GM12891 (cell line): Measurements from ENCODE around the gene MVD.

ENCODE experiments used
- DNase-seq: peaks from one replicate; pipeline ENCODE4 v3.0.0; 2011; ENCODE audit warnings: low spot score; ENCODE audit not compliant: insufficient read length
- FAIRE-seq: peaks from 2 replicates; lab custom pipeline; 2011; peaks lifted over from hg19 to GRCh38; lab: Jason Lieb, UNC
- PAX5 ChIP-seq: IDR thresholded peaks from 2 replicates; pipeline ENCODE4 v1.6.1; 2011; ENCODE audit warnings: low read length, moderate library complexity, mild to moderate bottlenecking; ENCODE audit not compliant: insufficient read depth, severe bottlenecking
- POLR2A ChIP-seq: IDR thresholded peaks from 2 replicates; pipeline ENCODE4 v1.6.1; 2011; ENCODE audit warnings: low read depth, low read length, control low read depth
- POLR2AphosphoS5 ChIP-seq: IDR thresholded peaks from 2 replicates; pipeline ENCODE4 v1.6.1; 2011; ENCODE audit warnings: low read depth, low read length, control low read depth
- POU2F2 ChIP-seq: IDR thresholded peaks from 2 replicates; pipeline ENCODE4 v1.6.1; 2011; ENCODE audit warnings: low read depth, mild to moderate bottlenecking, control low read depth, low read length, moderate library complexity
- SPI1 ChIP-seq: IDR thresholded peaks from 2 replicates; pipeline ENCODE4 v1.6.1; 2011; ENCODE audit warnings: low read depth, low read length, control low read depth
- TAF1 ChIP-seq: IDR thresholded peaks from 2 replicates; pipeline ENCODE4 v1.6.1; 2011; ENCODE audit warnings: low read depth, low read length, control low read depth

The MVD gene

DNA sequence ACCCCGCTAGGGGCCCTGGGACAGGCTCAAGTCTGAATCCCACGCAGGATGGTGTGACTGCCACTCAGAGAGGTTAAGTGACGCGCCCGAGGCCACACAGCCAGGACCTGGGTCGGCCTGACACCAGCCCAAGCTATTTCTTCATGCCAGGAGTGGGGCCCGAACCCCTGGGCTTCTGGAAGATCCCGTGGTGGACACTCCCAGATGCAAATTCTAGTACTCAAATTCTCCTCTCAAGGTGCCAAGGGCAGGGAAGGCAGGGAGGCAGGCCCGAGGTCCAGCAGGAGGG is 19.3 kb downstream of the MVD start:
- DNase-seq: no peak
- TF ChIP-seq POLR2A: no peak
- no peak for TF ChIP-seq SPI1
- no peak for TF ChIP-seq POU2F2
- TF ChIP-seq POLR2AphosphoS5: no peak; the same call in 1 of the 2 replicates
- TF ChIP-seq PAX5: no peak
- no peak for TF ChIP-seq TAF1
- FAIRE-seq: no peak

DNA sequence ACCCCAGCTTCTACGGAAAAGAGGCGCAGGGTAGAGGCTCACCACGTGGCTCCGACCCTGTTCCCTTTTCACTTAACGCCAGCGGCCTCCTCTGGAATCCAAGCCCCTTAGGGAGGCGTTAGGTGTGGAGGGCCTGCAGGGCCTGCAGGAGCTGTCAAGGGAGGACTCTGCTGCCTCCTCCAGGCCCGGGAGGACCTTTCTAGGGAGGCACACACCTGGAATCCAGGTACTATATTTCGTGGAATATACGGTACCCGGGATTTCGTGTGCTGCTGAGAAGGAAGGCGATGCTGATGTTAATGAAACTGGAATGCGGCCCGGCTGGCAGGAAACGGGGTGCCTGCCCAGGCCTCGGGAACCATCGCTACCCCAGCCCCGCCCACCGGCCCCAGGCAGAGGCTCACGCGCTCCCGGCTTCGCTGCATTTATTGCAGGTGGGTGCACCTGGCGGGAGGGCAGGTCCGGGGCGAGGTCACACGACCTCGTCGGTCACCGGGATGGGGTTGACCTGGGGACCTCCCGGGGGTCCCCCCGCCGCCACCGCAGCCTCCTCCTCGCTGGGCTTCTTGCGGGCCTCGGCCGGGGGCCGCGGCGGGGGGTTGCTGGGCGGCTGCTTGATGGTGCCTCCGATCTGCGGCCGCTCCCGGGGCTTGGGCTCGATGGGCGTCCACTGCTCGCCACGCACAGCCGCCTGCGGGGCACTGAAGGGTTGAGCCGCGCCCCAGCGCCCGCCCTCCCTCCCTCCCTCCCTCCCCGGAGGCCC is 19.8 kb downstream of the MVD start:
- TF ChIP-seq PAX5 (no peak), POU2F2 (no peak), SPI1 (no peak), POLR2A (no peak; the same call in 1 of the 2 replicates), TAF1 (no peak), POLR2AphosphoS5 (no peak)
- FAIRE-seq: no peak
- DNase-seq: no peak

DNA sequence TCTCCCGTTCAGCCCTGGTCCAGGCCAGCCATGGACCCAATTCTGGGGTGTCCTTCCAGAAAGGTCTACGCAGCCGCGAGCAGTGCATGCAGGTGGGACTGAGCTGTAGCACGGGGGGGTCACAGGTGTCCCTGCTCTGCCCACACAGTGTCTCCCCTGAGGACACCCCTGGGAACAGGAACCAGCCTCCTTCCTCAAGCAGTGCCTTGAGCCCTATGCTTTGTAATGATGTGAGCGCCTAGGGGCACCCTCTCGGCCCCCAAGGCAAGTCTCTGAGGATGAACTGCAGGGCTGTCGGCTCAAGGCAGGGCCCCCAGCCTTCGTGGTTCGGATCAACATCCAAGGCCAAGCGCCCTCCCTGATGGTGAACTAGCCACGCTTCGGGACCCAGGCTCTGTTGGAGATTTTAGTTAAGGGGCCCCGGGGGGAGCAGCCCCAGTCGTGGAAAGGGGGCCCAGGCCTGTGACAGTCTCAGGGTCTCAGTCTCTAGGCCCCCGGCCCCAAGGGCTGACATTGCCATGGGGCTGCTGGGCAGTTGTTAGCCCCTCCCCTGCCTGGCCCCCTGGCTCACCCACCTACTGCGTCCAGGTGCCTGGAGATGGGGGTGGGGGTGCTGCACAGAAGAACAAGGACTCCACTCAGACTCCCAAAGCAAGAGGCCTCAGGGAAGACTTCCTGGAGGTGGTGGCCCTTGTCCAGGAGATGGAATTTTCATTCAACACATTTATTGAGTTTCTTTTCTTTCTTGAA is 22.2 kb downstream of the MVD start:
- TF ChIP-seq POLR2AphosphoS5: peak; percentile 41; the same call in 1 of the 2 replicates
- TF ChIP-seq SPI1: no peak
- peak; percentile 13 for FAIRE-seq
- DNase-seq: no peak

DNA sequence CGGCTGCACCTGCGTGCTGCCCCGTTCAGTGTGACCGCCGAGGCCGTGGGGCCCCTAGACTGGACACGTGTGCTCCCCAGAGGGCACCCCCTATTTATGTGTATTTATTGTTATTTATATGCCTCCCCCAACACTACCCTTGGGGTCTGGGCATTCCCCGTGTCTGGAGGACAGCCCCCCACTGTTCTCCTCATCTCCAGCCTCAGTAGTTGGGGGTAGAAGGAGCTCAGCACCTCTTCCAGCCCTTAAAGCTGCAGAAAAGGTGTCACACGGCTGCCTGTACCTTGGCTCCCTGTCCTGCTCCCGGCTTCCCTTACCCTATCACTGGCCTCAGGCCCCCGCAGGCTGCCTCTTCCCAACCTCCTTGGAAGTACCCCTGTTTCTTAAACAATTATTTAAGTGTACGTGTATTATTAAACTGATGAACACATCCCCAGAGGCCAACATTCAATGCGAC is 22.8 kb downstream of the MVD start:
- FAIRE-seq: peak; percentile 31

DNA sequence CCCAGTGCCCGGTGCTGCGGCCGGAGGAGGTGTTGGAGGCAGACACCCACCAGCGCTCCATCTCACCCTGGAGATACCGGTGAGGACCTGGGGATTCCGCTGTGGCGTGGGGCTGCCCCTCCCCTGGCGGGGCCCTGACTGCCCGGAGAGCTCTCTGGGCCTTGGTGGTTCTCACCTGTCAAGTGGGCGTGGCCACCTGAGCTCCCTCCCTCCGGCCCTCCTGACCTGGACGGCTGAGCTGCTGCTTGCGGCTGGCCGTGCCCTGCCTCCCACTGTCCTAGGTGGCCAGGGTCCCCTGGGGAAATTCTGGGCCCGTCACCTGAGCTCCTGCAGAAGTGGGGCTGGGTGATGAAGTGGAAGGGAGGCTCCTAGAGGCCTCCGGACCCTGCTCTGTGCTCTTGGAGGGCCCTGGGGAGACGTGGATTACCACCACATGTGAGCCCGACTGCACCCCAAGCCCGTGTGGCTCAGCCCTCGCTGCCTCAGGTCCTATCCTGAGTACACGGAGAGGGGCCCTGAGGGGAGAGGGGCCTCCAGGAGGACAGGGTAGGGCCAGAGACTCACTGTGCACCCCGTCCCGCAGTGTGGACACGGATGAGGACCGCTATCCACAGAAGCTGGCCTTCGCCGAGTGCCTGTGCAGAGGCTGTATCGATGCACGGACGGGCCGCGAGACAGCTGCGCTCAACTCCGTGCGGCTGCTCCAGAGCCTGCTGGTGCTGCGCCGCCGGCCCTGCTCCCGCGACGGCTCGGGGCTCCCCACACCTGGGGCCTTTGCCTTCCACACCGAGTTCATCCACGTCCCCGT is 23.5 kb downstream of the MVD start:
- DNase-seq: no peak
- FAIRE-seq: peak; percentile 43
- TF ChIP-seq SPI1 (no peak), PAX5 (no peak), POLR2AphosphoS5 (no peak), POU2F2 (no peak), POLR2A (no peak), TAF1 (no peak)

More for the DNA sequence above, 22.8 kb downstream of the MVD start:
- no peak for DNase-seq
- TF ChIP-seq POLR2A (no peak), TAF1 (no peak), POLR2AphosphoS5 (no peak), POU2F2 (no peak), PAX5 (no peak), SPI1 (no peak)

DNA sequence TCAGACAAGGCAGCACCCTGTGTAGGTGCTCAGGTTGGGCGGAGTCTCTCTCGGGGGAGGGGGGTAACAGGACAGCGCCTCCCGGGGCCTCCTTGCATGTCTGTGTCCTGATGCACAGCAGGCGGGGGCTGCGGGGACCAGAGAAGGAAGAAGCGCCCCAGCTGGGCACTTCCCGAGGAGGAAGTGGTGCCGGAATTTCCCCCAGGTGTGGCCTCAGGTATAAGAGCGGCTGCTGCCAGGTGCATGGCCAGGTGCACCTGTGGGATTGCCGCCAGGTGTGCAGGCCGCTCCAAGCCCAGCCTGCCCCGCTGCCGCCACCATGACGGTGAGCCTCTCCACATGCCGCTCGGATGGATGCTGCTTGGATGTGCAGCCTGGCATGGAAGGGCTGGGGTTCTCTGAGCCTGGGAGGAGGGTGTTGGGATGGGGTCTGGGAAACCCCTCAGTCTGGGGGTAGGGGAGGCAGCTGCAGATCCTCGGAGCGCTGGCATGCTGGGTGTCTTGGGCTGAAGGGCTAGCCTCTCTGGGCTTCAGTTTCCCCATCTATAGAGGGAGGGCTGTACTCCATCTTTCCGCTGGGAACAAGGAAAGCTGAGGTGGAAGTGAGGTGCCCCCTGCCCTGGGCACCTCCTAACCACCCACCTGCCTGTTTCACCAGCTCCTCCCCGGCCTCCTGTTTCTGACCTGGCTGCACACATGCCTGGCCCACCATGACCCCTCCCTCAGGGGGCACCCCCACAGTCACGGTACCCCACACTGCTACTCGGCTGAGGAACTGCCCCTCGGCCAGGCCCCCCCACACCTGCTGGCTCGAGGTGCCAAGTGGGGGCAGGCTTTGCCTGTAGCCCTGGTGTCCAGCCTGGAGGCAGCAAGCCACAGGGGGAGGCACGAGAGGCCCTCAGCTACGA is 24.3 kb downstream of the MVD start, which contains the start of gene IL17C:
IL17C (plus strand) TSS at position 250 of the 908 bp plus-strand sequence; CDS start at position 320, 70 bp downstream.
- DNase-seq: no peak
- FAIRE-seq: no peak
- 0 out of 2 replicates have a peak, but pooled peaks have one; percentile 4 for TF ChIP-seq SPI1
- TF ChIP-seq POLR2AphosphoS5: no peak

DNA sequence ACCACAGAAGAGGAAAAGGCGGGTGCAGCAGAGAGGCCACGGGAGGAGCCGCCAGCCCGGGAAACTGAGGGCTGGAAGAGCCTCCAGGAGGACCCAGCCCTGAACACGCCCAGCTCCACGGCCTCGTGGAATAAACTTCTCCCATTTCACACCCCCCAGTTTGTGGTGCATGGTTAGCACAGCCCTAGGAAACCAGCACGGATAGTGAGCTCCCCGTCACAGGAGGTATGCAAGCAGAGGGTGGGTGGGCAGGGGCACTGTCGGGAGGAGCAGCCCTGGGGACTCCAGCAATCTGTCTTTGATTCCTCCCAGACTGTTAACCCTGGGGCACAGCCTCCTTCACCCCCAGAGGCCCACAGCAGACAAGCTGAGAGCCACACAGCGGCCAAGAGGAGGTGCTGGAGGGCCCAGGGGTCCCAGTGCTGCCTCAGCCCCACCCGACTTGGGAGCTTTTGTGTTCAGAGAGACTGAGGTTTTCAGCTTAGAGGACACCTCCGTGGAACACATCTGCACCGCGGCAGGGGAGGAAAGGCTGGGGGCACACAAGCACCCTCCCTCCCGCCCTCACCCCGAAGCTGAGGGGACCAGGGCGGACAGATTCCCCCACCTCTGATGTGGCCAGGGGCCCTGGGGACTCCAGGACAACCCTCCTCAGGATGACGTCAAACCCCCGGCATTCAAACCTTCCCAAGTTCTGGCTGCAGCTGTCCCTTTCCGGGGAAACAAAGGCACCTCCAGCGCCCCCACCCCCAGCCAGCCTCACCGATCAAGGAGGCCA is 26.2 kb downstream of the MVD start:
- DNase-seq (no peak), FAIRE-seq (no peak)
- no peak for TF ChIP-seq TAF1
- TF ChIP-seq POLR2A: no peak
- TF ChIP-seq POLR2AphosphoS5: no peak
- no peak for TF ChIP-seq SPI1
- no peak for TF ChIP-seq POU2F2
- TF ChIP-seq PAX5: no peak

DNA sequence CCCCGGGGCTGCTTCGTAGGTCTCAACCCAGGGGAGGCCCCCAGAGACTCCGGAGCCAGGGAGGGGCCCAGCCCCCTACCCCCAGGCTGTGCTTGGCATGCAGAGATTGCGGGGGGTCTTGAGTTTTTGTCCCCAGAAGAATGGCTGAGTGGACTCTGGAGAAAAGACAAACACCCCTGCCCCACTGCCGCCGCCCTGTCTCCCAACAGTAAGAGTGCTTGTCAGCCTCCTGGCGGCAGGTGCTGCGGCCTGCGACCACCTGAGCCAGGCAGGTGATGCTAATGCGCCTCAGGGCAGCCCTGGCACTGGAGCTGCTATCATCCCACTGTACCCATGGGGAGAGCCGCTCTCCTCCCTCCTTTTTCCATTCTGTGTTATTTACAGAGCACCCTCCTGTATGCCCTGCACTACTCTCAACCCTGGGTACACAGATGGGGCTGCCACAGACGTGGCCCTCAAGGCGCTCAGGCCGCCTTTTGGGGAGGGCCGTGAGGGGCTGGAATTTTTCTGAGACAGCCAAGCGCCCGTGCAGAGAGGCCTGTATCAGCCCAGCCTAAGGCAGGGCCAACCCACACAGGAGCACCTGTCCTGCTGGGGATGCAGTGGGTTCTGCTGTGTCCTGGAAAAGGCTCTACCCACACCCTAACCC is 27.1 kb downstream of the MVD start:
- TF ChIP-seq POU2F2: no peak
- no peak for TF ChIP-seq POLR2AphosphoS5
- TF ChIP-seq TAF1: no peak
- no peak for TF ChIP-seq POLR2A
- no peak for TF ChIP-seq SPI1
- no peak for TF ChIP-seq PAX5
- FAIRE-seq: no peak
- no peak for DNase-seq
